Neural crest cell (in vitro differentiated cells): ENCODE data around the gene GALM. TPM values are rescaled to one million over a fixed set of nuclear protein-coding genes. Genes with fewer than 3 reads are reported as not detected.

Experiments used
- DNase-seq: peaks from one replicate; pipeline ENCODE4 v3.0.0; 2021; ENCODE audit warnings: low read depth, mixed read lengths, low spot score
- H3K27ac Mint-ChIP-seq: one replicate; pipeline ENCODE4 v1.8.0; 2021; ENCODE audit warnings: mild to moderate bottlenecking, mixed read lengths; ENCODE audit not compliant: unreplicated experiment
- H3K27me3 Mint-ChIP-seq: 2 replicates; pipeline ENCODE4 v1.8.0; 2021; ENCODE audit warnings: low read depth, mild to moderate bottlenecking, mixed read lengths
- H3K36me3 Mint-ChIP-seq: 2 replicates; pipeline ENCODE4 v1.8.0; 2021; ENCODE audit warnings: low read depth, mild to moderate bottlenecking, mixed read lengths
- H3K4me1 Mint-ChIP-seq: 2 replicates; pipeline ENCODE4 v1.8.0; 2021; ENCODE audit warnings: mixed read lengths
- H3K4me3 Mint-ChIP-seq: one replicate; pipeline ENCODE4 v1.8.0; 2021; ENCODE audit warnings: mild to moderate bottlenecking, mixed read lengths
- H3K9me3 Mint-ChIP-seq: 2 replicates; pipeline ENCODE4 v1.8.0; 2021; ENCODE audit warnings: mixed read lengths
- CTCF ChIP-seq: fragments of 200-600 bp; sonication (generic); conservative IDR thresholded peaks from 2 replicates; pipeline ENCODE4 v1.5.0; 2021; ENCODE audit warnings: antibody characterized with exemption, mild to moderate bottlenecking
- total RNA-seq: library from RNA; stranded (reverse); gene quantifications from 2 replicates; pipeline ENCODE4 v1.2.1, GENCODE V29; 2021

The GALM gene
- total RNA-seq, 1 donor from 2014 or later, result 12.5 TPM

DNA sequence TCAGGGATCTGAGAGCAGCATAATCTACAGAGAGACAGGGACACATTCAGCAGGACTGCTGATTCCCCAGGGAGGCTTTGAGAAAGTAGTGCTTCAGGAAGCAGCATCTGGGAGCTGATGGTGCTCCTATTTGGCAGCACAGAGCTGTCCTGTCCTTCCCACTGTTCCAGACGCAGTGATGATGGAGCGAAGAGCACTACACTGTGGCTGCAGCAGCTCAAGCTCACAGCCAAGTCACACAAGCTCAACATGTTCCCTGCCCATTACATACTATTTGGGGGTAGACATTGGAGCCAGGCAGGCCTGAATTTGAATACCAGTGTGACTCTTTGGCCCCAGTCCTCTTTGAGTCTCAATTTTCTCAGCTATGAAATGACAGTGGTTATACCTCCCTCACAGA, 15.2 kb upstream of the GALM start:
- no peaks in the 10 kb centered on the region for H3K27me3 Mint-ChIP-seq
- H3K36me3 Mint-ChIP-seq, result no peaks in the 10 kb centered on the region
- TF ChIP-seq CTCF, result no peak
- no peaks in the 10 kb centered on the region for H3K4me1 Mint-ChIP-seq
- no peak for DNase-seq
- H3K9me3 Mint-ChIP-seq, result peaks cover under 1% of the 10 kb centered on the region
- no peak overlapping the region for H3K27ac Mint-ChIP-seq
- no peak overlapping the region for H3K4me3 Mint-ChIP-seq

- Mint-ChIP-seq H3K9me3 (peaks cover 5% of the 10 kb centered on the region), H3K4me3 (no peak overlapping the region), H3K27me3 (peaks cover 2% of the 10 kb centered on the region), H3K27ac (no peak overlapping the region), H3K36me3 (no peaks in the 10 kb centered on the region), H3K4me1 (no peaks in the 10 kb centered on the region)
- TF ChIP-seq CTCF, result no peak
- DNase-seq, result no peak
Observed at GRCh38 chr2:38652431-38653273, 13.3 kb upstream of the GALM start.

- Mint-ChIP-seq H3K9me3 (peaks cover 5% of the 10 kb centered on the region), H3K36me3 (no peaks in the 10 kb centered on the region), H3K4me1 (no peaks in the 10 kb centered on the region), H3K27ac (no peak overlapping the region), H3K4me3 (no peak overlapping the region), H3K27me3 (peaks cover 2% of the 10 kb centered on the region)
- no peak for DNase-seq
- TF ChIP-seq CTCF, result no peak
Observed at GRCh38 chr2:38653380-38653714, 12.6 kb upstream of the GALM start.

DNA sequence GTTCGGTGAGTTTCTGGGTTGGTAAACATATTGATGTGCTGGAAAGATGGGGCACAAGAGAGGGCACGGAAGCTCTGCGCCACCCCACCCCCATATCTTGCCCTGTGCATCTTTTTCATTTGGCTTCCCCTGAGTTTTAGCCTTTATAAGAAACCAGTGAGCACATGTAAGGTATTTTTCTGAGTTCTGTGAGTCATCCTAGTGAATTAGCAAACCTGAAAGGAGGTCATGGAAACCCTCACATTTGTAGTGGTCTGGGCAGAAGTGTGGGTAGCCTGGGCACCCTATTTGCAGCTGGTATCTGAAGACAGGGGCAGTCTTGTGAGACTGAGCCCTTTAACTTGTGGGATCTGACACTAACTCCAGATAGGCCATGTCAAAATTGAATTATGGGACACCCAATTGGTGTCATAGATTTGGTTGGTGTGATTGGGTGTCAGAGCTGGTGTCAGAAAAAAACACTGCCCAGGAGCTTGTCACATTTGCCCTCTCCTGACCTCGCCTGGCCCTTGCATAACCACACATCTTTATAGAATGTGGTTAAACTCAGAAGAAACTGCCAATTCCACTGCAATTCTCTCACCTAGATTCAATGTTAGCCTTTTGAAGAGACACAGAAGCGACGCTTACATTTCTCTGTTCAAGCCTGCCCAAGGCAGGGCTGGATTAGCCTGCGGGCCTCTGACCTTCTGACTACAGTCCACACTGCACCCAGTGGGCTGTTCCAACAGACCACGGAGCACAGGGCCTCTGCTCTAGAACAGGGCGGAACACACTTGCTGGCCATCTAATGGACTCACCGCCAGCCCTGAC, 12.0 kb upstream of the GALM start:
- DNase-seq, result no peak
- TF ChIP-seq CTCF, result no peak
- peaks cover 5% of the 10 kb centered on the region for H3K9me3 Mint-ChIP-seq
- no peaks in the 10 kb centered on the region for H3K4me1 Mint-ChIP-seq
- no peaks in the 10 kb centered on the region for H3K36me3 Mint-ChIP-seq
- no peak overlapping the region for H3K4me3 Mint-ChIP-seq
- no peak overlapping the region for H3K27ac Mint-ChIP-seq
- H3K27me3 Mint-ChIP-seq, result peaks cover 2% of the 10 kb centered on the region

DNA sequence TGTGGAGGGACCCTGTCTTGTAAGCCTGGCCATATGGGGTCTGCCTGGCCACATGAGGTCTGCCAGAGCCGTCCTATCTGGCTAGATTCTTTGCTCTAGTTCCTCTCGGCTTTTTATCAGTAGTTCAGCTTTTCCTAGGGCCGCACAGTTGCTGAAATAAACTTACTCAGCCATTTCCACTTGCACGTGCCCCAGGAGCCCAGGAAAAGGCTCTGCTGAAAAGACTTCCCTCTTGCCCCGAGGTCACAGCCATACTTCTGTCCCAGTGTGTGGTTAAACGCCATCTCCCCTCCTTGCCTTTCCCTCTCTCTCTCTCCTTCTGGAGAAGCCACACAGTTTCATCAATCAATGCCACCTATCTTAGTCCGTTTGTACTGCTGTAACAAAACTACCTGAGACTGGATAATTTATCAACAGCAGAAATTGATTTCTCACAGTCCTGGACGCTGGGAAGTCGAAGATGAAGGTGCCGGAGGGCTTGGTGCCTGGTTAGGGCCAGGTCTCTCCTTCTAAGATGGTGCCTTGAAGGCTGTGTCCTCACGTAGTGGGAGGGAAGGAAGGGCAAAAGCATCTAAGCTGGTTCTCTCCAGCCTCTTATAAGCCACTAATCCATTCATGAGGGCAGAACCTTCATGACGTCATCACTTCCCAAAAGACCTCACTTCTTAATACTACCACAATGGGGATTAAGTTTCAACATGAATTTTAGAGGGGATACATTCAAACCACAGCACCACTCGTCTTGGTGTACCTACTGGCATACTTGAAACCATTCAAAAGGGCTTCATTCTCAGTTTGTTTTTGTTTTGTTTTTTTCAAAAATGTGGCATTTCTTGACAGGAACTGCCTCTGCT, 11.2 kb upstream of the GALM start:
- Mint-ChIP-seq H3K27ac (no peak overlapping the region), H3K4me3 (no peak overlapping the region), H3K4me1 (no peaks in the 10 kb centered on the region), H3K27me3 (peaks cover 2% of the 10 kb centered on the region), H3K9me3 (peaks cover 5% of the 10 kb centered on the region), H3K36me3 (no peaks in the 10 kb centered on the region)
- no peak for DNase-seq
- no peak for TF ChIP-seq CTCF
